ENCODE results near the gene MUC13. TPM values are rescaled to one million over a fixed set of nuclear protein-coding genes. Genes with fewer than 3 reads are reported as not detected.

MUC13 gene
- total RNA-seq, 3 donors from 2014 or later, result 3.9 TPM; not detected in 2

GRCh38 chr3:124974691-124975090, 40.1 kb upstream of the MUC13 start:
- TF ChIP-seq POLR2A (IDR thresholded peaks at IDR 0.05), result no peak
- TF ChIP-seq POLR2AphosphoS5 (IDR thresholded peaks at IDR 0.05), result no peak
- TF ChIP-seq, protein P1, sequence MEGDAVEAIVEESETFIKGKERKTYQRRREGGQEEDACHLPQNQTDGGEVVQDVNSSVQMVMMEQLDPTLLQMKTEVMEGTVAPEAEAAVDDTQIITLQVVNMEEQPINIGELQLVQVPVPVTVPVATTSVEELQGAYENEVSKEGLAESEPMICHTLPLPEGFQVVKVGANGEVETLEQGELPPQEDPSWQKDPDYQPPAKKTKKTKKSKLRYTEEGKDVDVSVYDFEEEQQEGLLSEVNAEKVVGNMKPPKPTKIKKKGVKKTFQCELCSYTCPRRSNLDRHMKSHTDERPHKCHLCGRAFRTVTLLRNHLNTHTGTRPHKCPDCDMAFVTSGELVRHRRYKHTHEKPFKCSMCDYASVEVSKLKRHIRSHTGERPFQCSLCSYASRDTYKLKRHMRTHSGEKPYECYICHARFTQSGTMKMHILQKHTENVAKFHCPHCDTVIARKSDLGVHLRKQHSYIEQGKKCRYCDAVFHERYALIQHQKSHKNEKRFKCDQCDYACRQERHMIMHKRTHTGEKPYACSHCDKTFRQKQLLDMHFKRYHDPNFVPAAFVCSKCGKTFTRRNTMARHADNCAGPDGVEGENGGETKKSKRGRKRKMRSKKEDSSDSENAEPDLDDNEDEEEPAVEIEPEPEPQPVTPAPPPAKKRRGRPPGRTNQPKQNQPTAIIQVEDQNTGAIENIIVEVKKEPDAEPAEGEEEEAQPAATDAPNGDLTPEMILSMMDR (IDR thresholded peaks at IDR 0.05), result no peak
- no peaks in the 10 kb centered on the region for H3K4me1 ChIP-seq
- no peak overlapping the region for H3K27ac ChIP-seq
- no peaks in the 10 kb centered on the region for H3K27me3 ChIP-seq
- no peak overlapping the region for H3K4me3 ChIP-seq
- H3K36me3 ChIP-seq, result no peaks in the 10 kb centered on the region
- H3K9me3 ChIP-seq, result no peaks in the 10 kb centered on the region
- no peak for DNase-seq (ENCODE audit: low spot score in 2 of 2)
- intact Hi-C loops (cut with DNase I; ENCODE audit: low total_unique reads), result no loop called here

GRCh38 chr3:124973290-124973689, 38.7 kb upstream of the MUC13 start:
- H3K27ac ChIP-seq, result no peak overlapping the region
- H3K4me3 ChIP-seq, result no peak overlapping the region
- TF ChIP-seq POLR2AphosphoS5 (IDR thresholded peaks at IDR 0.05) (no peak), POLR2A (IDR thresholded peaks at IDR 0.05) (no peak)
- TF ChIP-seq, protein P1 (IDR thresholded peaks at IDR 0.05), result no peak
- no peaks in the 10 kb centered on the region for H3K27me3 ChIP-seq
- H3K36me3 ChIP-seq, result no peaks in the 10 kb centered on the region
- no peaks in the 10 kb centered on the region for H3K9me3 ChIP-seq
- H3K4me1 ChIP-seq, result no peaks in the 10 kb centered on the region
- DNase-seq (ENCODE audit: low spot score in 2 of 2), result no peak
- intact Hi-C loops (cut with DNase I; ENCODE audit: low total_unique reads), result no loop called here

DNA sequence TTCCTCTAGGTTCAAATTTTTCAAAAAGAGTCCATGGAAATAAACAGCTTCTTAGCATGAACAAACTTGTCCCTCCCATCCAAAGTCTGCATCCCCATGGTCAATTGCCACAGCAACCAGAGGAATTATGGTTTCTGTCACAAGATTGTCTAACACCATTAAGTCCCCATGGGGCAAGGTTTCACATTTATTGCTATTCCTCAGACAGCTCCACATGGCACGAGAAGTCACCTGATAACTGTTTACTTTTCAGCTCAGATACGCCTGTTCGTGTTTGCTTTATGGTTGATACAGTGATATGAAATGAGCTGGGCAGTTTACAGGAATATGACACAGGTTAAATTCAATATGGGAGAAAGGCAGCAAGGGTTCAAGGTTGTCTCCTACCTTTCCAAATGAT, 37.9 kb upstream of the MUC13 start:
- no peaks in the 10 kb centered on the region for H3K36me3 ChIP-seq
- no peaks in the 10 kb centered on the region for H3K4me1 ChIP-seq
- no peak overlapping the region for H3K27ac ChIP-seq
- no peak for DNase-seq (ENCODE audit: low spot score in 2 of 2)
- H3K4me3 ChIP-seq, result no peak overlapping the region
- H3K27me3 ChIP-seq, result no peaks in the 10 kb centered on the region
- H3K9me3 ChIP-seq, result no peaks in the 10 kb centered on the region
- TF ChIP-seq, protein P1 (IDR thresholded peaks at IDR 0.05), result no peak
- no peak for TF ChIP-seq POLR2A (IDR thresholded peaks at IDR 0.05)
- no peak for TF ChIP-seq POLR2AphosphoS5 (IDR thresholded peaks at IDR 0.05)
- intact Hi-C loops (cut with DNase I; ENCODE audit: low total_unique reads), result no loop called here

- intact Hi-C loops (cut with DNase I; ENCODE audit: low total_unique reads), result no loop called here
- TF ChIP-seq, protein P1 (IDR thresholded peaks at IDR 0.05), result no peak
- TF ChIP-seq POLR2A (IDR thresholded peaks at IDR 0.05) (no peak), POLR2AphosphoS5 (IDR thresholded peaks at IDR 0.05) (no peak)
- H3K4me1 ChIP-seq, result no peaks in the 10 kb centered on the region
- no peaks in the 10 kb centered on the region for H3K9me3 ChIP-seq
- H3K4me3 ChIP-seq, result no peak overlapping the region
- H3K27me3 ChIP-seq, result no peaks in the 10 kb centered on the region
- H3K27ac ChIP-seq, result no peak overlapping the region
- DNase-seq (ENCODE audit: low spot score in 2 of 2), result no peak
- no peaks in the 10 kb centered on the region for H3K36me3 ChIP-seq
Observed at GRCh38 chr3:124969963-124970722, 35.6 kb upstream of the MUC13 start.

DNA sequence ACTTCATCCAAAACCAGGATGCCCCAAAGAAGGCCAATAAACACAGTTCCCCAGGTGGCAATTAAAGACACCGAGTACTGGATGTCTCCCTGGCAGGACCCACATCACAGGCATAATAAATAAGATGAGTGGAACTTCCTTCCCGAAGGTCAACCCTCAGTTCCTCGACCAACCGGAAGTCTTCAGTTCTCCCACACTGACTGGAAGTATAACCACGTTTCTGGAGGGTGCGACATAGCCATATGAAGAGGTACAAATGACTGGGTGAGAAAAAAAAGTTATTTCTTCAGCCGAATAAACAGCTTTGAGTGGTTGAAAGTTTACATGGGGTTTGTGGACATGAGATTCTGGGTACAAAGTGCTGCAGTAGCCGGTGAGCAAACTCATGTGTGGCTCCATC, 34.6 kb upstream of the MUC13 start:
- Histone ChIP-seq H3K36me3 (no peaks in the 10 kb centered on the region), H3K9me3 (no peaks in the 10 kb centered on the region), H3K4me1 (no peaks in the 10 kb centered on the region), H3K27me3 (no peaks in the 10 kb centered on the region), H3K27ac (no peak overlapping the region), H3K4me3 (no peak overlapping the region)
- DNase-seq (ENCODE audit: low spot score in 2 of 2), result no peak
- intact Hi-C loops (cut with DNase I; ENCODE audit: low total_unique reads), result no loop called here
- TF ChIP-seq POLR2A (IDR thresholded peaks at IDR 0.05), result no peak
- TF ChIP-seq POLR2AphosphoS5 (IDR thresholded peaks at IDR 0.05), result no peak
- TF ChIP-seq, protein P1 (IDR thresholded peaks at IDR 0.05), result no peak

All from breast epithelium (tissue), 4 donors.